WERI-Rb-1 (cell line): ENCODE data around the gene PTK6.

Experiments used
- DNase-seq: peaks from one replicate; pipeline ENCODE4 v3.0.0-alpha.2; 2020
- H3K27ac ChIP-seq: fragments of 250-450 bp; sonication (Bioruptor Pico); 2 replicates; pipeline ENCODE4 v1.5.1; 2020; ENCODE audit warnings: mild to moderate bottlenecking, moderate library complexity
- H3K27me3 ChIP-seq: fragments of 250-450 bp; sonication (Bioruptor Pico); 2 replicates; pipeline ENCODE4 v1.5.1; 2021; ENCODE audit warnings: mild to moderate bottlenecking, low read depth, moderate library complexity; ENCODE audit not compliant: insufficient read depth, severe bottlenecking
- H3K36me3 ChIP-seq: fragments of 250-450 bp; sonication (Bioruptor Pico); 2 replicates; pipeline ENCODE4 v1.5.1; 2020; ENCODE audit warnings: mild to moderate bottlenecking, moderate library complexity
- H3K4me3 ChIP-seq: 2 replicates; pipeline ENCODE4 v1.5.1; 2011; ENCODE audit warnings: low read depth, mild to moderate bottlenecking, control low read depth, low read length
- H3K9me3 ChIP-seq: fragments of 250-450 bp; sonication (Bioruptor Pico); 2 replicates; pipeline ENCODE4 v1.5.1; 2021; ENCODE audit warnings: mild to moderate bottlenecking, moderate library complexity; ENCODE audit not compliant: severe bottlenecking
- CTCF ChIP-seq: IDR thresholded peaks from 2 replicates; pipeline ENCODE4 v1.5.1; 2011; ENCODE audit warnings: low read depth, mild to moderate bottlenecking, control low read depth, inconsistent platforms, low read length

PTK6 gene

GRCh38 chr20:63513207-63513606, 24.0 kb downstream of the PTK6 start:
- H3K36me3 ChIP-seq = no peaks in the 10 kb centered on the region
- H3K27ac ChIP-seq = no peak overlapping the region
- no peak for TF ChIP-seq CTCF
- no peaks in the 10 kb centered on the region for H3K27me3 ChIP-seq
- H3K9me3 ChIP-seq = peaks cover 2% of the 10 kb centered on the region
- no peak for DNase-seq
- H3K4me3 ChIP-seq = no peak overlapping the region

GRCh38 chr20:63509088-63509564, 28.1 kb downstream of the PTK6 start:
- H3K27ac ChIP-seq = no peak overlapping the region
- TF ChIP-seq CTCF = no peak
- no peak for DNase-seq
- no peaks in the 10 kb centered on the region for H3K27me3 ChIP-seq
- no peaks in the 10 kb centered on the region for H3K36me3 ChIP-seq
- H3K9me3 ChIP-seq = peaks cover 15% of the 10 kb centered on the region
- no peak overlapping the region for H3K4me3 ChIP-seq

- no peak for TF ChIP-seq CTCF
- H3K9me3 ChIP-seq = peaks cover 15% of the 10 kb centered on the region
- H3K27ac ChIP-seq = no peak overlapping the region
- H3K27me3 ChIP-seq = no peaks in the 10 kb centered on the region
- no peaks in the 10 kb centered on the region for H3K36me3 ChIP-seq
- DNase-seq = no peak
- H3K4me3 ChIP-seq = no peak overlapping the region
These were observed 29.0 kb downstream of the PTK6 start for GRCh38 chr20:63508072-63508768.

GRCh38 chr20:63507083-63507743, 30.0 kb downstream of the PTK6 start:
- Histone ChIP-seq H3K9me3 (peaks cover 15% of the 10 kb centered on the region), H3K27me3 (no peaks in the 10 kb centered on the region), H3K36me3 (no peaks in the 10 kb centered on the region), H3K27ac (no peak overlapping the region), H3K4me3 (no peak overlapping the region)
- DNase-seq = no peak
- TF ChIP-seq CTCF = no peak

GRCh38 chr20:63505723-63506122, 31.5 kb downstream of the PTK6 start:
- H3K4me3 ChIP-seq = no peak overlapping the region
- DNase-seq = no peak
- H3K27me3 ChIP-seq = no peaks in the 10 kb centered on the region
- peaks cover 15% of the 10 kb centered on the region for H3K9me3 ChIP-seq
- no peak overlapping the region for H3K27ac ChIP-seq
- H3K36me3 ChIP-seq = no peaks in the 10 kb centered on the region
- TF ChIP-seq CTCF = no peak

- Histone ChIP-seq H3K36me3 (no peaks in the 10 kb centered on the region), H3K9me3 (peaks cover 15% of the 10 kb centered on the region), H3K4me3 (no peak overlapping the region), H3K27me3 (no peaks in the 10 kb centered on the region), H3K27ac (no peak overlapping the region)
- no peak for TF ChIP-seq CTCF
- no peak for DNase-seq
These were observed 31.9 kb downstream of the PTK6 start for GRCh38 chr20:63505281-63505680.
